Keratinocyte (primary cell): Measurements from ENCODE around the gene SPDYE4. TPM values are rescaled to one million over a fixed set of nuclear protein-coding genes. Genes with fewer than 3 reads are reported as not detected.

Experiments
- DNase-seq: peaks from one replicate; pipeline ENCODE4 v3.0.0-alpha.2; 2011; ENCODE audit warnings: low read depth, missing footprints, low spot score
- FAIRE-seq: peaks from 2 replicates; lab custom pipeline; 2011; peaks lifted over from hg19 to GRCh38; lab: Jason Lieb, UNC
- H2AFZ ChIP-seq: 2 replicates; pipeline ENCODE4 v1.6.0; 2012; ENCODE audit warnings: low read length, control low read depth, inconsistent platforms; ENCODE audit not compliant: control insufficient read depth
- H3K27ac ChIP-seq: 2 replicates; pipeline ENCODE4 v1.5.1; 2011; ENCODE audit warnings: low read length; ENCODE audit not compliant: control insufficient read depth, insufficient read depth
- H3K27me3 ChIP-seq: 3 replicates; pipeline ENCODE4 v1.6.0; 2011; ENCODE audit warnings: low read length; ENCODE audit not compliant: control insufficient read depth, insufficient read depth; ENCODE audit errors: extremely low read depth
- H3K36me3 ChIP-seq, 2 experiments: 2 replicates in 1 of 2; 3 replicates in 1 of 2; pipeline ENCODE4 v1.5.1; 2011; ENCODE audit warnings: low read length in 2 of 2, mild to moderate bottlenecking in 1 of 2; ENCODE audit not compliant: control insufficient read depth in 2 of 2, insufficient read depth in 2 of 2; ENCODE audit errors: extremely low read depth in 1 of 2
- H3K4me1 ChIP-seq: 3 replicates; pipeline ENCODE4 v1.5.1; 2011; ENCODE audit warnings: low read length; ENCODE audit not compliant: control insufficient read depth, insufficient read depth; ENCODE audit errors: extremely low read depth
- H3K4me2 ChIP-seq: 3 replicates; pipeline ENCODE4 v1.6.0; 2011; ENCODE audit warnings: low read depth, low read length; ENCODE audit not compliant: control insufficient read depth, insufficient read depth; ENCODE audit errors: extremely low read depth
- H3K4me3 ChIP-seq, 3 experiments: fragments of 200-600 bp in 1 of 3; sonication (generic) in 1 of 3; 2 replicates in 2 of 3; 3 replicates in 1 of 3; pipeline ENCODE4 v1.5.1; 2011 to 2016; ENCODE audit warnings: low read length in 3 of 3, mild to moderate bottlenecking in 3 of 3, control low read depth in 2 of 3, inconsistent platforms in 1 of 3, low read depth in 1 of 3, mixed read lengths in 1 of 3, mixed run types in 1 of 3, moderate library complexity in 1 of 3; ENCODE audit not compliant: control insufficient read depth in 2 of 3, insufficient read depth in 2 of 3; ENCODE audit errors: extremely low read depth in 1 of 3
- H3K79me2 ChIP-seq: 2 replicates; pipeline ENCODE4 v1.6.0; 2012; ENCODE audit warnings: low read length; ENCODE audit not compliant: control insufficient read depth, insufficient read depth
- H3K9ac ChIP-seq: 3 replicates; pipeline ENCODE4 v1.6.0; 2011; ENCODE audit warnings: low read length; ENCODE audit not compliant: control insufficient read depth, insufficient read depth; ENCODE audit errors: extremely low read depth
- H3K9me1 ChIP-seq: 3 replicates; pipeline ENCODE4 v1.6.0; 2011; ENCODE audit warnings: low read length; ENCODE audit not compliant: control insufficient read depth, insufficient read depth; ENCODE audit errors: extremely low read depth
- H3K9me3 ChIP-seq: 2 replicates; pipeline ENCODE4 v1.5.1; 2012; ENCODE audit warnings: low read depth, low read length; ENCODE audit not compliant: control insufficient read depth
- H4K20me1 ChIP-seq: 3 replicates; pipeline ENCODE4 v1.6.0; 2011; ENCODE audit warnings: low read length; ENCODE audit not compliant: control insufficient read depth, insufficient read depth; ENCODE audit errors: extremely low read depth
- EZH2 ChIP-seq: IDR thresholded peaks from one replicate; pipeline ENCODE4 v1.6.1; 2012; ENCODE audit warnings: inconsistent platforms, mild to moderate bottlenecking, low read length, moderate library complexity
- dilution Hi-C: fragments of 300-500 bp; cut with MboI; formaldehyde crosslinking; loops from one replicate; pipeline ENCODE4 v1.7.0; 2020; ENCODE audit warnings: low sequenced_read_pairs; ENCODE audit not compliant: extremely low pct_ligation_motif_present
- polyA plus RNA-seq, 5 experiments: library from polyadenylated mRNA; depleted of rRNA in 3 of 5; stranded (reverse) in 3 of 5; stranded (forward) in 1 of 5; unstranded in 1 of 5; fragments of >200 nt; gene quantifications; 1 replicate in 1 of 5; 2 replicates in 3 of 5; 3 replicates in 1 of 5; pipeline versions ENCODE4 v1.2.1 to v1.2.3, GENCODE V29; 2011 to 2012; ENCODE audit warnings: missing spikeins in 2 of 5, low read depth in 1 of 5, low replicate concordance in 1 of 5
- TF ChIP-seq, protein P1 (sequence below), 3 experiments: IDR thresholded peaks in 1 of 3; conservative IDR thresholded peaks in 1 of 3; optimal IDR thresholded peaks in 1 of 3; 2 replicates in 2 of 3; 3 replicates in 1 of 3; pipeline versions ENCODE3 to v1.5.1; 2011; ENCODE audit warnings: low read length in 3 of 3, mild to moderate bottlenecking in 3 of 3, moderate library complexity in 2 of 3, control low read depth in 1 of 3, inconsistent platforms in 1 of 3; ENCODE audit not compliant: insufficient read depth in 2 of 3; ENCODE audit errors: extremely low read depth in 1 of 3

The SPDYE4 gene
- polyA plus RNA-seq, 1 donor (not counting 4 experiments of a cell fraction or from before 2014, with no cell fraction given), result not detected

GRCh38 chr17:8736362-8736761, 22.0 kb downstream of the SPDYE4 start:
- no peaks in the 10 kb centered on the region for H3K9me3 ChIP-seq
- no peaks in the 10 kb centered on the region for H3K4me1 ChIP-seq
- no peak overlapping the region for H2AFZ ChIP-seq
- H3K9me1 ChIP-seq, result no peaks in the 10 kb centered on the region
- dilution Hi-C loops, result loop anchor here (25.0 kb wide), 1 partner anchor 99 kb away; the partner anchor contains the start of gene MYH10
- FAIRE-seq (no peak), DNase-seq (no peak)
- no peaks in the 10 kb centered on the region for H4K20me1 ChIP-seq
- H3K9ac ChIP-seq, result no peak overlapping the region
- H3K4me2 ChIP-seq, result no peak overlapping the region
- H3K4me3 ChIP-seq, result no peak overlapping the region
- TF ChIP-seq, protein P1, sequence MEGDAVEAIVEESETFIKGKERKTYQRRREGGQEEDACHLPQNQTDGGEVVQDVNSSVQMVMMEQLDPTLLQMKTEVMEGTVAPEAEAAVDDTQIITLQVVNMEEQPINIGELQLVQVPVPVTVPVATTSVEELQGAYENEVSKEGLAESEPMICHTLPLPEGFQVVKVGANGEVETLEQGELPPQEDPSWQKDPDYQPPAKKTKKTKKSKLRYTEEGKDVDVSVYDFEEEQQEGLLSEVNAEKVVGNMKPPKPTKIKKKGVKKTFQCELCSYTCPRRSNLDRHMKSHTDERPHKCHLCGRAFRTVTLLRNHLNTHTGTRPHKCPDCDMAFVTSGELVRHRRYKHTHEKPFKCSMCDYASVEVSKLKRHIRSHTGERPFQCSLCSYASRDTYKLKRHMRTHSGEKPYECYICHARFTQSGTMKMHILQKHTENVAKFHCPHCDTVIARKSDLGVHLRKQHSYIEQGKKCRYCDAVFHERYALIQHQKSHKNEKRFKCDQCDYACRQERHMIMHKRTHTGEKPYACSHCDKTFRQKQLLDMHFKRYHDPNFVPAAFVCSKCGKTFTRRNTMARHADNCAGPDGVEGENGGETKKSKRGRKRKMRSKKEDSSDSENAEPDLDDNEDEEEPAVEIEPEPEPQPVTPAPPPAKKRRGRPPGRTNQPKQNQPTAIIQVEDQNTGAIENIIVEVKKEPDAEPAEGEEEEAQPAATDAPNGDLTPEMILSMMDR (optimal IDR thresholded peaks at IDR 0.05 in 1 of 3, IDR thresholded peaks at IDR 0.05 in 1 of 3, conservative IDR thresholded peaks at IDR 0.05 in 1 of 3; ENCODE audit: extremely low read depth in 1 of 3, insufficient read depth in 2 of 3, low read length in 3 of 3), result no peak
- no peak for TF ChIP-seq EZH2
- no peak overlapping the region for H3K27ac ChIP-seq
- H3K79me2 ChIP-seq, result no peaks in the 10 kb centered on the region
- H3K27me3 ChIP-seq, result peaks cover 4% of the 10 kb centered on the region
- H3K36me3 ChIP-seq, result no peaks in the 10 kb centered on the region

DNA sequence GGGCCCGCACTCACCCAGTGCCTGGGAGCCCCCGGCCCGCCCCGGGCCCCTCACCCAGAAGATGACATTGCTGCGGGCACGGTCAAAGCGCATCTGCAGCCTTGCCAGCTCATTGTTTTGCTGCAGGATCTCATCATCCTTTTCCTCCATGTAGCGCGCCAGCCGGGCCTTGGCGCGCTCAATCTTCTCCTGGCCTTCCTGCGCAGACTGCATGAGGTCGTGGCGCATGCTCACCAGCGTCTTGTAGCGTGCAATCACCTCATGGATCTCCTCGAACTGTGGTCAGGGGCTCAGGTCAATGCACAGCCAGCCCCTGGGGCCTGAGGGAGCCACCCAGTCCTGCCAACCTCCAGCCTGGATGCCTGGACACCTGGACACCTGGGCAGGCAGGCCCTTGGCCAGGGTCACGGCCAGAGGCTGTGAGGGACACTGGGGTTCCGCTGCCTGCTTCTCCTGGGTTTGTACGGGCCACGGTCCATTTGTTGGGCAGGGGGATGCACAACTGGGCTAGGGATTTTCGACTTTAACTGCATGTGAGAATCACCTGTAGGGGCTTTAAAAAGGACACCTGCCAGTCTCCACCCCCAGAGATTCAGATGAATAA, 22.9 kb downstream of the SPDYE4 start:
- DNase-seq, result no peak
- no peak overlapping the region for H2AFZ ChIP-seq
- H3K4me3 ChIP-seq, result no peak overlapping the region
- no peak for TF ChIP-seq EZH2
- TF ChIP-seq, protein P1 (optimal IDR thresholded peaks at IDR 0.05 in 1 of 3, IDR thresholded peaks at IDR 0.05 in 1 of 3, conservative IDR thresholded peaks at IDR 0.05 in 1 of 3; ENCODE audit: extremely low read depth in 1 of 3, insufficient read depth in 2 of 3, low read length in 3 of 3), result no peak
- FAIRE-seq, result no peak
- dilution Hi-C loops, result loop anchor here (25.0 kb wide), 1 partner anchor 98 kb away; the partner anchor contains the start of gene MYH10
- H3K9me3 ChIP-seq, result no peaks in the 10 kb centered on the region
- H3K4me2 ChIP-seq, result no peak overlapping the region
- H4K20me1 ChIP-seq, result no peaks in the 10 kb centered on the region
- no peak overlapping the region for H3K9ac ChIP-seq
- no peak overlapping the region for H3K27ac ChIP-seq
- no peaks in the 10 kb centered on the region for H3K4me1 ChIP-seq
- no peaks in the 10 kb centered on the region for H3K36me3 ChIP-seq
- no peaks in the 10 kb centered on the region for H3K79me2 ChIP-seq
- H3K9me1 ChIP-seq, result no peaks in the 10 kb centered on the region
- no peaks in the 10 kb centered on the region for H3K27me3 ChIP-seq
